Sigmoid colon (tissue), 7 donors: Measurements from ENCODE around the gene FAM24B. TPM values are rescaled to one million over a fixed set of nuclear protein-coding genes. Genes with fewer than 3 reads are reported as not detected.

ENCODE experiments used
- DNase-seq: peaks from one replicate; pipeline ENCODE4 v3.0.0-alpha.2; 2019
- H3K27ac ChIP-seq, 4 donors: fragments of 200-600 bp; sonication (generic); one replicate each; pipeline ENCODE4 v1.5.1; 2016 to 2019; ENCODE audit warnings: mild to moderate bottlenecking in 1 of 4
- H3K27me3 ChIP-seq, 3 donors: fragments of 200-600 bp; sonication (generic); one replicate each; pipeline ENCODE4 v1.5.1; 2019; ENCODE audit warnings: mild to moderate bottlenecking in 1 of 3
- H3K36me3 ChIP-seq, 4 donors: fragments of 200-600 bp; sonication (generic); one replicate each; pipeline ENCODE4 v1.5.1; 2016 to 2019
- H3K4me1 ChIP-seq, 4 donors: fragments of 200-600 bp; sonication (generic); one replicate each; pipeline ENCODE4 v1.5.1; 2017 to 2019
- H3K4me3 ChIP-seq, 4 donors: fragments of 200-600 bp; sonication (generic); one replicate each; pipeline ENCODE4 v1.5.1; 2017 to 2019; ENCODE audit warnings: mild to moderate bottlenecking in 2 of 4, moderate library complexity in 1 of 4
- H3K9me3 ChIP-seq, 4 donors: fragments of 200-600 bp in 3 of 4; sonication (generic) in 3 of 4; one replicate each; pipeline versions ENCODE4 v1.5.1 to v1.6.1; 2013 to 2019
- CTCF ChIP-seq, 4 experiments: fragments of 450-650 bp in 3 of 4; fragments of 200-600 bp in 1 of 4; IDR thresholded peaks; one replicate each; pipeline ENCODE4 v1.5.1; 2016 to 2019; ENCODE audit warnings: antibody characterized with exemption in 4 of 4, mild to moderate bottlenecking in 3 of 4, moderate library complexity in 2 of 4
- EP300 ChIP-seq, 4 donors: sonication (generic); formaldehyde crosslinking; IDR thresholded peaks; one replicate each; pipeline ENCODE4 v1.6.1; 2017; ENCODE audit warnings: antibody characterized with exemption in 4 of 4
- POLR2A ChIP-seq, 2 donors: fragments of 450-650 bp; IDR thresholded peaks; one replicate each; pipeline ENCODE4 v1.6.1; 2016; ENCODE audit warnings: antibody characterized with exemption in 2 of 2, mild to moderate bottlenecking in 2 of 2, moderate library complexity in 2 of 2
- POLR2AphosphoS5 ChIP-seq, 4 donors: sonication (generic); formaldehyde crosslinking; IDR thresholded peaks; one replicate each; pipeline ENCODE4 v1.6.1; 2017; ENCODE audit warnings: antibody characterized with exemption in 4 of 4
- WGBS, 2 donors: extraction: QIAGEN DNeasy Blood & Tissue Kit; methylation state at CpG; one replicate each; pipeline ENCODE4 v1.1.7; 2013; 5-methylcytosine and 5-hydroxymethylcytosine counted together
- intact Hi-C: fragments of 100-400 bp; cut with DNase I; formaldehyde crosslinking; loops from one replicate; pipeline ENCODE4 v1.15.1; 2023
- polyA plus RNA-seq, 3 donors: library from polyadenylated mRNA; stranded (reverse); fragments of 200-250 nt; gene quantifications; one replicate each; pipeline ENCODE4 v1.2.3, GENCODE V29; 2013
- total RNA-seq, 4 donors: library from RNA; depleted of rRNA; stranded (reverse); fragments of >200 nt; gene quantifications; one replicate each; pipeline ENCODE4 v1.1.0, GENCODE V29; 2016
- donor health status: healthy with polysubstance abuse.
- donor health status: Bipolar disorder and iron deficiency.
- donor health status: healthy.

Gene FAM24B
- total and polyA plus RNA-seq, 7 donors: 0.99 to 4.6 (median 4.3) TPM; not detected in 3

- Histone ChIP-seq H3K27me3 (no peaks in the 10 kb centered on the region), H3K9me3 (no peaks in the 10 kb centered on the region), H3K36me3 (peaks cover 0 to 22% (median 5%) of the 10 kb centered on the region in 4 donors), H3K4me1 (no peaks in the 10 kb centered on the region), H3K4me3 (no peak overlapping the region), H3K27ac (no peak overlapping the region)
- DNase-seq: no peak
- WGBS, 2 donors: 60 to 86% methylated on average over 1 of the region's 1 CpG
- intact Hi-C loops: no loop called here
- TF ChIP-seq POLR2AphosphoS5 (IDR thresholded peaks at IDR 0.05) (no peak), POLR2A (IDR thresholded peaks at IDR 0.05) (no peak), EP300 (IDR thresholded peaks at IDR 0.05) (no peak), CTCF (IDR thresholded peaks at IDR 0.05) (no peak)
These were observed 25.6 kb downstream of the FAM24B start for GRCh38 chr10:122853665-122854313.

- TF ChIP-seq CTCF (IDR thresholded peaks at IDR 0.05): no peak
- no peak for TF ChIP-seq POLR2AphosphoS5 (IDR thresholded peaks at IDR 0.05)
- no peak for TF ChIP-seq EP300 (IDR thresholded peaks at IDR 0.05)
- TF ChIP-seq POLR2A (IDR thresholded peaks at IDR 0.05): no peak
- no peak overlapping the region for H3K4me3 ChIP-seq
- no peaks in the 10 kb centered on the region for H3K4me1 ChIP-seq
- H3K36me3 ChIP-seq: peaks cover 0 to 22% (median 5%) of the 10 kb centered on the region in 4 donors
- WGBS, 2 donors: 95 to 96% methylated on average over 2 of the region's 2 CpGs
- no peak overlapping the region for H3K27ac ChIP-seq
- intact Hi-C loops: no loop called here
- no peaks in the 10 kb centered on the region for H3K9me3 ChIP-seq
- DNase-seq: no peak
- no peaks in the 10 kb centered on the region for H3K27me3 ChIP-seq
These were observed 27.1 kb downstream of the FAM24B start for GRCh38 chr10:122852261-122852660.

GRCh38 chr10:122850705-122851640, 28.4 kb downstream of the FAM24B start:
- intact Hi-C loops: no loop called here
- 84 to 87% methylated on average over 5 of the region's 5 CpGs for WGBS, 2 donors
- H3K36me3 ChIP-seq: peaks cover 0 to 22% (median 5%) of the 10 kb centered on the region in 4 donors
- H3K27ac ChIP-seq: no peak overlapping the region
- H3K4me3 ChIP-seq: no peak overlapping the region
- H3K4me1 ChIP-seq: peaks cover 0 to 4% (median 0%) of the 10 kb centered on the region in 4 donors
- DNase-seq: no peak
- no peaks in the 10 kb centered on the region for H3K27me3 ChIP-seq
- no peak for TF ChIP-seq CTCF (IDR thresholded peaks at IDR 0.05)
- no peak for TF ChIP-seq POLR2A (IDR thresholded peaks at IDR 0.05)
- no peak for TF ChIP-seq POLR2AphosphoS5 (IDR thresholded peaks at IDR 0.05)
- TF ChIP-seq EP300 (IDR thresholded peaks at IDR 0.05): no peak
- H3K9me3 ChIP-seq: no peaks in the 10 kb centered on the region

- no peak for TF ChIP-seq EP300 (IDR thresholded peaks at IDR 0.05)
- TF ChIP-seq POLR2A (IDR thresholded peaks at IDR 0.05): no peak
- TF ChIP-seq POLR2AphosphoS5 (IDR thresholded peaks at IDR 0.05): no peak
- no peak for TF ChIP-seq CTCF (IDR thresholded peaks at IDR 0.05)
- Histone ChIP-seq H3K27ac (no peak overlapping the region), H3K36me3 (peaks cover 0 to 22% (median 5%) of the 10 kb centered on the region in 4 donors), H3K4me3 (no peak overlapping the region), H3K9me3 (no peaks in the 10 kb centered on the region), H3K4me1 (peaks cover 0 to 8% (median 0%) of the 10 kb centered on the region in 4 donors), H3K27me3 (no peaks in the 10 kb centered on the region)
- intact Hi-C loops: no loop called here
- DNase-seq: no peak
- WGBS, 2 donors: 88 to 90% methylated on average over 12 of the region's 12 CpGs
These were observed 29.3 kb downstream of the FAM24B start for GRCh38 chr10:122849900-122850605.
